SK-N-MC (cell line): ENCODE data around the gene TPM1.

Experiments used
- DNase-seq: peaks from one replicate; pipeline ENCODE4 v3.0.0-alpha.2; 2011; ENCODE audit warnings: low read depth, low spot score
- H3K27ac ChIP-seq: fragments of 200-600 bp; sonication (generic); 2 replicates; pipeline ENCODE4 v1.5.1; 2016; ENCODE audit warnings: mixed run types
- H3K36me3 ChIP-seq: fragments of 200-600 bp; sonication (generic); 2 replicates; pipeline ENCODE4 v1.6.1; 2017; ENCODE audit warnings: antibody characterized with exemption, low read length, mixed read lengths; ENCODE audit not compliant: insufficient read depth
- H3K4me3 ChIP-seq: fragments of 200-600 bp; sonication (generic); 2 replicates; pipeline ENCODE4 v1.5.1; 2016
- H3K9ac ChIP-seq: fragments of 200-600 bp; sonication (generic); 2 replicates; pipeline ENCODE4 v1.8.0; 2017; ENCODE audit warnings: mixed run types, mixed read lengths; ENCODE audit not compliant: insufficient read length
- H3K9me3 ChIP-seq: fragments of 200-600 bp; sonication (generic); 2 replicates; pipeline ENCODE4 v1.6.1; 2017; ENCODE audit warnings: low read depth, mild to moderate bottlenecking, antibody characterized with exemption, low read length, moderate library complexity, mixed read lengths
- EZH2 ChIP-seq: fragments of 200-600 bp; sonication (generic); IDR thresholded peaks from one replicate; pipeline ENCODE4 v1.6.1; 2017; ENCODE audit warnings: antibody characterized with exemption
- FOXP2 ChIP-seq: optimal IDR thresholded peaks from 2 replicates; pipeline ENCODE3; 2011; ENCODE audit warnings: mild to moderate bottlenecking, moderate library complexity; ENCODE audit not compliant: insufficient read depth; ENCODE audit errors: extremely low read length, control extremely low read depth
- POLR2AphosphoS5 ChIP-seq: IDR thresholded peaks from 2 replicates; pipeline ENCODE4 v1.6.1; 2012; ENCODE audit warnings: mild to moderate bottlenecking, low read depth, low read length, borderline replicate concordance

TPM1 gene

GRCh38 chr15:63042877-63043334, 359 bp downstream of the TPM1 start:
- no peaks in the 10 kb centered on the region for H3K36me3 ChIP-seq
- no peak overlapping the region for H3K9ac ChIP-seq
- no peaks in the 10 kb centered on the region for H3K9me3 ChIP-seq
- TF ChIP-seq POLR2AphosphoS5, result no peak
- TF ChIP-seq FOXP2, result no peak
- no peak for TF ChIP-seq EZH2
- H3K27ac ChIP-seq, result no peak overlapping the region
- no peak for DNase-seq
- H3K4me3 ChIP-seq, result peak overlapping the region; percentile 68

GRCh38 chr15:63043335-63044076, 959 bp downstream of the TPM1 start:
- TF ChIP-seq FOXP2 (no peak), EZH2 (no peak), POLR2AphosphoS5 (no peak)
- Histone ChIP-seq H3K9ac (no peak overlapping the region), H3K4me3 (peak overlapping the region; percentile 68), H3K36me3 (no peaks in the 10 kb centered on the region), H3K9me3 (no peaks in the 10 kb centered on the region), H3K27ac (no peak overlapping the region)
- DNase-seq, result no peak

DNA sequence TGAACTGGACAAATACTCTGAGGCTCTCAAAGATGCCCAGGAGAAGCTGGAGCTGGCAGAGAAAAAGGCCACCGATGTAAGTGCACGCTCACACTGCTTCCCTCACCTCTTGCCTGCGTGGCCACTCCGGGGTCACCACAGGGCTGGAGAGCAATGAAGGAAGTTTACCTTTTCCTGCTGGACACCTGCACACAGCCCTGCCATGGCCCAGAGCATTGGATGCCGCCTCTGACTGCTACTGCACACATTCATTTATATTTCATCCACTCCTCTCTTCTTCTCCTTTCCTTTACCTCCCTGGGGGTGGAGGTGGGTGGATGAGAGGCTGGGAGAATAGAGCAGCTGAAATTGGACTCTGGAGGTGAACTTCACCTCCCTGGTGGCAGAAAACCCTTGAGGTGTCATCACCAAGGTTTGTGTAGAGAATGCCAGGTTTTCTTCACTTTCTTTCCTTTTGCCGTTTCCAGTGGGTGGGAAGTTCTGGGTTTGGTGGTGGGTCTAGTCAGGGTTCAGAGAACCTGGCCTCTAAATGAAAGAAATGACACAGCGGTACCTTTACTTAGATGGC, 1.6 kb downstream of the TPM1 start:
- TF ChIP-seq EZH2, result no peak
- no peak for TF ChIP-seq FOXP2
- TF ChIP-seq POLR2AphosphoS5, result no peak
- Histone ChIP-seq H3K9ac (no peak overlapping the region), H3K9me3 (no peaks in the 10 kb centered on the region), H3K27ac (no peak overlapping the region), H3K36me3 (no peaks in the 10 kb centered on the region), H3K4me3 (peak overlapping the region; percentile 68)
- no peak for DNase-seq

GRCh38 chr15:63044645-63045464, 2.3 kb downstream of the TPM1 start:
- Histone ChIP-seq H3K9ac (no peak overlapping the region), H3K9me3 (no peaks in the 10 kb centered on the region), H3K4me3 (peak overlapping the region; percentile 39), H3K27ac (peak overlapping the region; percentile 70), H3K36me3 (no peaks in the 10 kb centered on the region)
- DNase-seq, result no peak
- TF ChIP-seq EZH2 (no peak), POLR2AphosphoS5 (no peak), FOXP2 (no peak)

GRCh38 chr15:63045465-63045840, 2.9 kb downstream of the TPM1 start:
- Histone ChIP-seq H3K36me3 (no peaks in the 10 kb centered on the region), H3K9ac (peak overlapping the region; percentile 30), H3K27ac (peak overlapping the region; percentile 70), H3K4me3 (peak overlapping the region; percentile 39), H3K9me3 (no peaks in the 10 kb centered on the region)
- DNase-seq, result no peak
- TF ChIP-seq EZH2, result no peak
- no peak for TF ChIP-seq POLR2AphosphoS5
- TF ChIP-seq FOXP2, result no peak

DNA sequence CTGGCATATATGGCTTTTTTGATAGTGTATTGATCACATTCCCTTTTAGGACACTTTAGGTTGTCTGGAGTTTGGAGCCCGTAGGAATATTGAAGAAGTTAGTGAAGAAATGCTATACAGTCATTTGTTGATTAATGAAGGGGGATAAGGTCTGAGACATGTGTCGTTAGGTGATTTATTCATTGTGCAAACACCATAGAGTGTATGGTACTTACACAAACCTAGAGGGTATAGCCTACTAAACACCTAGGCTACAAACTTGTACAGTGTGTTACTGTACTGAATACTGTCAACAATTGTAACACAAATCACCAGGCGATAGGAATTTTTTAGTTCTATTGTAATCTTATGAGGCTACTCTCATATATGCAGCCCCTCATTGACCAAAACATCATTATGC, 3.3 kb downstream of the TPM1 start:
- DNase-seq, result no peak
- H3K36me3 ChIP-seq, result no peaks in the 10 kb centered on the region
- peak overlapping the region; percentile 39 for H3K4me3 ChIP-seq
- no peak for TF ChIP-seq FOXP2
- no peak for TF ChIP-seq POLR2AphosphoS5
- TF ChIP-seq EZH2, result no peak
- peak overlapping the region; percentile 30 for H3K9ac ChIP-seq
- H3K27ac ChIP-seq, result peak overlapping the region; percentile 70; the same call in 1 of the 2 replicates
- H3K9me3 ChIP-seq, result no peaks in the 10 kb centered on the region

DNA sequence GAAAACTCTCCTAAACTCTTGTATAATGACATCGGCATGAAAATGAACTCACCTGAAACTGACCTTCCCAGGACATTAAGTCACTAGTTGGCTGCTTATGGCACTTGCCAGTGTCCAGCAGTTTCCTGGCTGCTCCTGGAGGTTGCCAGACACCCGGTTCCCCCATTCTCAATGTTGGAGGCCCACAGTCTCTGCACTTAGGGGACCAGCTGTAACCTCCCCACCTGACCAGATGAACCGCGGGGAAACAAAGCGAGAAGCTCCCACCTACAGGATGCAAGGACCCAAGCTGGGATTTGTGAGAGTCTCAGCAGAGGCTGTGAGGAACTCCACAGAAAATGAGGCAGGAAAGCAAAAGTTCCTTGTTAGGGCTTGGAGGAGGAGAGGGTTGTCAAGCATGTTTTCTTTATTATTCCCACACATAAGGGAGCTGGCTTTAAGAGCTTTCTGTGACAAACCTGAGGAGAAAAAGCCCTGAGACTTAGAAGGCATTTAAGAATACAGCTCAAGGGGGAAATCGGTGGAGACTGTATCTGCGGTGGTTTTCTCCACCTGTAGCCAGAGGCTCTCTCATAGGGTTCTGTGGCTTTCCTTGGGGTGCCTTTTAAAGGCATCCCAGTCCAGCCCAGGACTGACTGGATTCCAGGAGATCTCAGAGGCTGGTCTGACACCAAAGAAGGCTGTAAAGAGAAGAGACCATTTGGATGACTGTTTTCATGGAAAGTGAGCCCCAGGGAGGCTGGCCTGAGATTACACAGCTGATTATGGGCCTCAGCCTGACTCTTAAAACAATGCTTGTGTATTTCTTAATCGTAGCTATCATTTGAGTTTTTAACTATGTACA, 4.6 kb downstream of the TPM1 start:
- H3K27ac ChIP-seq, result no peak overlapping the region
- no peaks in the 10 kb centered on the region for H3K36me3 ChIP-seq
- peak overlapping the region; percentile 86 for H3K4me3 ChIP-seq
- DNase-seq, result no peak
- peak overlapping the region; percentile 60 for H3K9ac ChIP-seq
- H3K9me3 ChIP-seq, result no peaks in the 10 kb centered on the region
- no peak for TF ChIP-seq FOXP2
- TF ChIP-seq EZH2, result no peak
- no peak for TF ChIP-seq POLR2AphosphoS5
